Renal pelvis (tissue), 4 donors: Measurements from ENCODE around the gene AGAP1. TPM values are rescaled to one million over a fixed set of nuclear protein-coding genes. Genes with fewer than 3 reads are reported as not detected.

Experiments used
- DNase-seq: peaks from one replicate; pipeline ENCODE4 v3.0.0-alpha.2; 2013
- polyA plus RNA-seq, 3 donors: library from polyadenylated mRNA; unstranded; fragments of 120-200 nt; gene quantifications; one replicate each; pipeline ENCODE4 v1.2.1, GENCODE V29; 2013; ENCODE audit not compliant: insufficient read length in 3 of 3

The AGAP1 gene
- polyA plus RNA-seq, 3 donors = 20.5 to 23.8 (median 21.0) TPM

GRCh38 chr2:235634435-235635158, 140.8 kb downstream of the AGAP1 start:
- no peak for DNase-seq

DNA sequence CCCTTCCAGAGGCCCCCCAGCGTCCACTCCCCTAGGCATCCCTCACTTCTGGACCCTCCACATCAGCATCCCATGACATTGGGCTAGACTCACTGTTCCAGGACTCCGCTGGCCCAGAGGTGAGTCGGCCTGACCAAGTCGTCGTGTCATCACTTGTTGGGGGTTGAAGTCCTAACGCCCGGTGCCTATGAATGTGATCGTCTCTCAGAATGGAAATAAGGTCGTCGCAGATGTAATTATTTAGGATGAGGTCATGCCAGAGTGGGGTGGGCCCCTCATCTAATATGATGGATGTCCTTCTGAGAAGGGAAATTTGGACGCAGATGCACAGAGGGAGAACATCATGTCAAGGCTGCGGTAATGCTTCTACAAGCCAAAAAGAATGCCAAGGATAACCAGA, 142.7 kb downstream of the AGAP1 start:
- DNase-seq = no peak

DNA sequence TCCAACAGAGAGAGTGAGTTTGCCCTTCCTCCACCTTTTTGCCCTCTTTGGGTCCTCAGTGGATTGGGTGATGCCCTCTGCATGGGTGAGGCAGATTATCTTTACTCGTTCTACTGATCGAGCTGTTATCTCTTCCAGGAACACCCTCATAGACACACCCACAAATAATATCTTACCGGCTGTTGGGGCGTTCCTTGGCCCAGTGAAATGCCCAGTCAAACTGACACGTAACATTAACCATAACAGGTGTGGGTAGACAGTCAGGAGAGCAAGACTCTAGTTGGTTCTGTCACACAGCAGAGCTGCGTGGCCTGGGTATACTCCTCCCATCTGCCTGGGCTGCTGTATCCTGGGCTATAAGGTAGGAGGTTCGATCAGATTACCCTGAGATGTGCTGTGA, 144.1 kb downstream of the AGAP1 start:
- no peak for DNase-seq

DNA sequence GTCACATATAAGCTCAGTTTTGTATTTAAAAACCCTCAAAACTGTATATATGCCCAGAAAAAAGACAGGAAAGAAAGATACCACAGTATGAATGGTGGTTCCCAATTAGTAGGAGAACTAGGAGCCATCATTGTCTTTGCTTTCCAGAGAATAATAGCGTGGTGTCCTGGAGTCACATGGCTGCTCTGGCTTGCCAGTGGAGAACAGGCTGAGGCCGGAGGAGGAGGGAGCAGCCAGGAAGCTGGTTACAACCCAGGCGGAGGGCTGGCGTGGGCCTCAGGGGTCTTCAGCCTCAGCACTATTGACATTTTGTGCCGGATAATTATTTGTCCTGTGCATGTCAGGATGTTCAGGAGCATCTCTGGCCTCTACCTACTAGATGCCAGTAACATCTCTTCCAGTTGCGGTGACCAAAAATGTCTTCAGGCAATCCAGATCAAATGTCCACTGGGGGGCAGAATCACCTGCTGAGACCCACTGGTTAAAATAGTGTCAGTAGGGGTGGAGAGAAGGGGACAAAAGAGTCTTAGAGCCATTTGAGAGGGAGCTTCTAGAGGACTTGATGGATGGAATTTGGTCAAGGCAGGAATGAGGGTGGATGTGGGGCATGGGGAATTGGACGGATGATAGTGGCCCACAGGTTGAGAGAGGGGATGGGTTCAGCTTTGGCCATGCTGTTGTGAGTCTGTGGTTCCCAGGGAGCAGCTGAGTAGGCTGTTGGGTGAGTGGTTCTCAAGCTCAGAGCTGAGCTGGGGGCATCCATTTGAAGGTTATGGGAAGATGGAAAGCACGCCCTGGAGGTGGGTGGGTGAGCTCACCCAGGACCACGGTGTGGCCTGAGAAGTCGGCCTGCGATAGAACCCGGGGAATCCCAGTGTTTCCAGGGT, 144.9 kb downstream of the AGAP1 start:
- DNase-seq = no peak

DNA sequence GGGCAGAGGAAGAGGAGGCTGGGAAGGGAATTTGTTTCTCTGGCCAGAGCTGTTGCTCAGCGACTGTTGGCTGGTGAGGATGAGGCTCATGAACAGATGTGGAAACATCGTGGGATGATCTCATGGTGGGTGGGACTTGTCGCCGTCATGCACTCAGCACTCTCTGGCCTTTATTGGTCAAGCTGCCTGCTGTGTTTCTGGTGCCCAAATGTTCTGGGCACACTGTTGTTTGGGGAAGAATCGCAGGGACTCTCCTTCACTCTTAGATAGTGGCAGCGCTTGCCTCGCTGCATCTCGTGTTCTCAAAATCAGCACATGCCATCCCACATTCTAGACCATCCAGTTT, 145.6 kb downstream of the AGAP1 start:
- no peak for DNase-seq

DNA sequence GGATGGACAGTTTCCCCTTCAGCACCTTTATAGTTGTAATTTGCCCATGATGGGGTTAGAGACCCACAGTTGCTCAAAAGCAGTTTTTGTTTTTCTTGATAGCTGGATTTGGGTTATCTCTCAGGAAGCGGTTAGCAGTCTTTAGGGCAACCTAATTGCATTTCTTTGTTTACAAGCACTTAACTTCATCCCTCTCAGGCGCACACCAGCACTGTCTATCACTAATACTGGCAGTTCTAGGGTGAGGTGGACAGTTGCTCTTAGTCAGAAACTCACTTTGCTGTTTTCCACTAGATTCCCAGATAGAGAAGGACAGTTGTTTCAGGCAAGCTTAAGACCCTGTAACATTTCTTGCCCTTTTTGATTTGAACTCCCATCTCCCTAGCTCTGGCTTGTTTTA, 146.0 kb downstream of the AGAP1 start:
- DNase-seq = no peak

GRCh38 chr2:235640377-235640776, 146.5 kb downstream of the AGAP1 start:
- DNase-seq = no peak

- no peak for DNase-seq
These were observed 147.3 kb downstream of the AGAP1 start for GRCh38 chr2:235640926-235641723.

GRCh38 chr2:235641956-235642355, 148.1 kb downstream of the AGAP1 start:
- no peak for DNase-seq

- DNase-seq = no peak
These were observed 148.7 kb downstream of the AGAP1 start for GRCh38 chr2:235642446-235643098.

DNA sequence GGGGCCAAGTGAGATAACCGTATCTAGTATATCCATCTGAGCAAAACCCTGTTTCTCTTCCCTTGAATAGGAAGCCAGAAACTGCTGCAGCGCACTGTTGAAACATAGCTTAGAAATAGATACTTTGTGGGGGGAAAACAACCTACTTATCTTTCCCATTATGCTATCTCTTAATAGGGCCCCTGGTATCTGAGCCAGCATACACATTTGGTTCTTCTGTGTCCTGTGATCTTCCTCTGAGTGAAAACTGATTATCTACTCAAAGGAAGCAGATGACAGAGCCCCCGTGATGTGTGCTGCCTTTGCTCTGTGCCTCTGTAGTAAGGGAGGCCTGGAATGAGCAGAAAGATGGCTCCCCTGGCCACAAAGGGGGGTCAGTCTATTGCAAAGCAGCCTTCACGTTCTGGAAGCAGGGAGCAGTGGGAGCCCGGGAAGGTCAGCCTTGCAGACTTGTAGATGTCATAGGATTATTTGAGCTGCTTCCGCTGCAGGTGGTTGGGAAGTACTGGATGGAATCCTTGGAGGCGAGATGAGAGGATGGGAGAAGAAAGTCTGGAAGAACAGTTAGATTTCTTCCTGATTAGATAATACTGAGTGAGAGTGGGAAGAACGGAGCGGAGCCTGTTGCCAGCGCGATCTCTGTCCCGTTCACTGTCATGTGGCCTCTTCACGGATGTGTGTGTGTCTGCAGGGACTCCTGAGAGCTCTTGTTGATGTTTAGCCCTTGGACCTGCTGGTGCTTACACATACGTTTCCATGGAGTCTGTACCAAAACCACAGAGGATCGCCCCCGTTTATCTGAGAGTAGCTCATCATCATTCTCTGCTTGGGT, 150.1 kb downstream of the AGAP1 start:
- DNase-seq = no peak

DNA sequence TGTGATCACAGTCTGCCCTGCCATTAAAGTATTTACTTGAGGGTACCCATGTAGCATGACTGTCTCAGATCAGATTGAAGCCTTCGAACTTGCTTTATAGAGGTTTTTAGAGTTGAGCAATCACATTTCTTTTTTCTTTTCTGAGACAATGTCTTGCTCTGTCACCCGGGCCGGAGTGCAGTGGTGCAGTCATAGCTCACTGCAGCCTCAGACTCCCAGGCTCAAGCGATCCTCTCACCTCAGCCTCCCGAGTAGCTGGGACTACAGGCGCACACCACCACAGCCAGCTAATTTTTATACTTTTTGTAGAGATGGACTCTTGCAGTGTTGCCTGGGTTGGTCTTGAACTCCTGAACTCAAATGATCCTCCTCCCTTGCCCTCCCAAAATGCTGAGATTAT, 153.4 kb downstream of the AGAP1 start:
- DNase-seq = no peak

- no peak for DNase-seq
These were observed 154.0 kb downstream of the AGAP1 start for GRCh38 chr2:235647877-235648276.

- DNase-seq = no peak
These were observed 155.6 kb downstream of the AGAP1 start for GRCh38 chr2:235649418-235649817.

GRCh38 chr2:235651643-235652042, 157.8 kb downstream of the AGAP1 start:
- DNase-seq = no peak

DNA sequence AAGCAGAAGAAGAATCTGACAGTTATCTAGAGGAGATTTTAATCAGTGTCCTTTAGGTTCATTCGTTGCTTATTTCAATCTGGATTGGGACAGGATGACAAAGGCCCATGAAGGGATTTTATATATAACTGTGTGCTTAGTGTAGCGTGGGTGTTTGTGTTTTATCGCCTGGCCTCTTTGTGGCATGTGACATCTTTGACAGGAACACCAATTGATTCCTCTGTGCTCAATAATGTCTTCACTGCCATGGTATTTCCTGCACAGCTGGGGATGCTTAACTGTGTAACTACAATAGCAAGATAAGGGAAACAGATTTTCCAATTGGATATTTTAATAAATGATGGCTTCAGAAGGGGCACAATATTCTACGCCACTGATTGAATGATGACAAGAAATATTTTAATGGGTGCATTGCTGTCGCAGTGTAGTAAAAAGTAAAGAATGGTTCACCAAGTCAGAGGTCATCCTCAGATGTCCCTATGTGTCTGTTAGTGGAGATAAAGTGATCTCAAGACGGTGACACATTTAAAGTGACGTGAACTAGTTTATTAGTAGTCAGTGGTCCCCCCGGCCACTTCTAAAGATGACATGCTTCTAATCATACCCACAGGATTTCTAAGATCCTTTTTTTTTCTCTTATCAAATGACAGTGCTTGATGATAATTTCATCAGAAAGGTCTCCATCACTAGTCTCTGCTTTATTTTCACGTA, 160.4 kb downstream of the AGAP1 start:
- no peak for DNase-seq

GRCh38 chr2:235658351-235659174, 164.7 kb downstream of the AGAP1 start:
- DNase-seq = no peak

DNA sequence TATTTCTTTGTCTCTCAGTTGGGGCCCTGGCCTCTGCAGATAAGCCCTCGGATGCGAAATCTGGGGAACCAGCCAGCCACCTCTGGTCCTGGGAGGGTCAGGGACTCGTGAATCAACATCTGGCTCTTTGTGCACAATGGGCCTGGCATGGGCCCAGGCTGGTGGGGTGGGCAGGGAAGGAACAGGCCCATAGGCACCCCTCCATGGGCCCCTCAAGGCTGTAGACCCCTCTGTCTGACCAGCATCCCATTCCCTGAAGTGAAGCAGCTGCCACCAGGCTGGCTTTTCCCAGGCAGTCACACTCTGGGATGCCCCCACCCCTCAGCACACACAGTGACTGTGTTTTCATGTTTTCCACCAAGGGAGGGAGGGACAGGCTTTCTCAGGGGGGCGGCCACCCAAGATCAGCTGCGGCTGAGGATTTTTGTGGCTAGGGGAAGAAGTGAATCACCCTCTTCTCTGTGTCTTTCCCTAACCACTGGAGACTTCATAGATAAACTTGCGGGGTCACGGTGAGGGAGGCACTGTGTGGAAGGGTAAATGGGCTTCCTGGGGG, 166.0 kb downstream of the AGAP1 start:
- no peak for DNase-seq

DNA sequence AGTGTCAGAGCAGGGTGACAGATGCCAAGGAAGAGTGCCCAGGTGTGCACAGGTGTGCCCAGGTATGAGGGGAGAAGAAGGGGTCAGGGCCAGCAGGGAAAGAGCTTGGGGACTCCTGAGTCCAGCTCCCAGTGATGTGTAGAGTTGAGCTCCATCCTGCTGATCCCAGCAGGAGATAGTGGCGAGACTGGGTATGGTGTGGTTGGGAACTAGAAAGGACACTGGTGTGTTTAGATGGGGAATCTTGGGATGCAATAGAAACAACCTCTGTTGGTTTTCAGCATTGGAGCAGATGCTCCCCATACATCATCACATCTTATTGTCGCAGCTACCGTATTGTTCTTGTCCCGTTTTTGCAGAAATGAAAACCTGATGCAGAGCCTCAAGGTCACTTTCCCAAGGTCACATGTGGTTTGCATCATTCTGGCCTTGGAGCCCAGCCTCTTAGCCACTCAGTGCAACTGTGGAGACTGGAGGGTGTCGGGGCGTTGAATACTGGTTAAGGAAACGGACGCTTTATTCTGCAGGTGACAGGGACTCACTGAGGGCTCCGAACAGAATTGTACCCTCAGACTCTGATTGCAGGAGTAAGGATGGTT, 166.7 kb downstream of the AGAP1 start:
- no peak for DNase-seq
